Measurements from ENCODE around the gene HCN4. TPM values are rescaled to one million over a fixed set of nuclear protein-coding genes. Genes with fewer than 3 reads are reported as not detected.

HCN4 gene
- polyA plus RNA-seq, 1 donor from 2014 or later: 4.0 TPM

GRCh38 chr15:73373221-73373620 is 4.5 kb upstream of the HCN4 start:
- H3K36me3 ChIP-seq (ENCODE audit: insufficient read depth, low read length): no peaks in the 10 kb centered on the region
- H3K9ac ChIP-seq (ENCODE audit: low read length): no peak overlapping the region
- no peaks in the 10 kb centered on the region for H3F3A ChIP-seq (ENCODE audit: insufficient read depth, low read length, poor library complexity, severe bottlenecking)
- no peaks in the 10 kb centered on the region for H3K9me3 ChIP-seq (ENCODE audit: low read length)
- no peak overlapping the region for H2AFZ ChIP-seq (ENCODE audit: low read depth, low read length)
- H3K9me2 ChIP-seq (ENCODE audit: insufficient read depth, low read length): no peaks in the 10 kb centered on the region
- TF ChIP-seq TAF1 (IDR thresholded peaks at IDR 0.05; ENCODE audit: low read depth): no peak
- TF ChIP-seq EZH2 (IDR thresholded peaks at IDR 0.05; ENCODE audit: borderline replicate concordance, insufficient read depth, low read length, poor library complexity, severe bottlenecking): no peak
- TF ChIP-seq RAD21 (conservative IDR thresholded peaks at IDR 0.05): no peak
- TF ChIP-seq MXI1 (conservative IDR thresholded peaks at IDR 0.05; ENCODE audit: poor library complexity, severe bottlenecking): no peak
- TF ChIP-seq EP300 (conservative IDR thresholded peaks at IDR 0.05; ENCODE audit: poor library complexity, severe bottlenecking): no peak
- TF ChIP-seq POLR2AphosphoS5 (IDR thresholded peaks at IDR 0.05): no peak
- no peak for TF ChIP-seq SMC3 (conservative IDR thresholded peaks at IDR 0.05; ENCODE audit: poor library complexity)
- TF ChIP-seq REST (IDR thresholded peaks at IDR 0.05; ENCODE audit: borderline replicate concordance): no peak
- no peak for TF ChIP-seq CTCF (IDR thresholded peaks at IDR 0.05; ENCODE audit: poor library complexity, severe bottlenecking)
- no peaks in the 10 kb centered on the region for H3K79me2 ChIP-seq (replicated peaks; ENCODE audit: insufficient read depth, low read length)
- peaks cover 19% of the 10 kb centered on the region for H3K27me3 ChIP-seq (ENCODE audit: insufficient read depth, low read depth, low read length)
- no peaks in the 10 kb centered on the region for H4K20me1 ChIP-seq (ENCODE audit: insufficient read depth)
- H3K27ac ChIP-seq (ENCODE audit: low read length): no peak overlapping the region
- no peak overlapping the region for H3K4me2 ChIP-seq (ENCODE audit: low read length)
- H3K4me3 ChIP-seq (ENCODE audit: low read length): no peak overlapping the region

- Histone ChIP-seq H3K36me3 (ENCODE audit: insufficient read depth, low read length) (no peaks in the 10 kb centered on the region), H3F3A (ENCODE audit: insufficient read depth, low read length, poor library complexity, severe bottlenecking) (no peaks in the 10 kb centered on the region), H3K79me2 (replicated peaks; ENCODE audit: insufficient read depth, low read length) (peaks cover 7% of the 10 kb centered on the region), H3K9me2 (ENCODE audit: insufficient read depth, low read length) (no peaks in the 10 kb centered on the region), H3K4me3 (ENCODE audit: low read length) (no peak overlapping the region), H3K27ac (ENCODE audit: low read length) (no peak overlapping the region), H3K4me2 (ENCODE audit: low read length) (no peak overlapping the region), H2AFZ (ENCODE audit: low read depth, low read length) (no peak overlapping the region), H3K9ac (ENCODE audit: low read length) (no peak overlapping the region), H4K20me1 (ENCODE audit: insufficient read depth) (peaks cover 4% of the 10 kb centered on the region), H3K9me3 (ENCODE audit: low read length) (no peaks in the 10 kb centered on the region), H3K27me3 (ENCODE audit: insufficient read depth, low read depth, low read length) (peaks cover 19% of the 10 kb centered on the region)
- TF ChIP-seq SMC3 (conservative IDR thresholded peaks at IDR 0.05; ENCODE audit: poor library complexity): no peak
- no peak for TF ChIP-seq MXI1 (conservative IDR thresholded peaks at IDR 0.05; ENCODE audit: poor library complexity, severe bottlenecking)
- no peak for TF ChIP-seq EZH2 (IDR thresholded peaks at IDR 0.05; ENCODE audit: borderline replicate concordance, insufficient read depth, low read length, poor library complexity, severe bottlenecking)
- TF ChIP-seq EP300 (conservative IDR thresholded peaks at IDR 0.05; ENCODE audit: poor library complexity, severe bottlenecking): no peak
- TF ChIP-seq TAF1 (IDR thresholded peaks at IDR 0.05; ENCODE audit: low read depth): no peak
- no peak for TF ChIP-seq REST (IDR thresholded peaks at IDR 0.05; ENCODE audit: borderline replicate concordance)
These were observed 3.1 kb upstream of the HCN4 start for GRCh38 chr15:73371812-73372211.

Measured in neural cell (in vitro differentiated cells).